HFFc6 (cell line): ENCODE data around the gene ARHGAP10. TPM values are rescaled to one million over a fixed set of nuclear protein-coding genes. Genes with fewer than 3 reads are reported as not detected.

ENCODE experiments used
- DNase-seq: peaks from one replicate; pipeline ENCODE4 v3.0.0-alpha.2; 2018
- H3K27ac Mint-ChIP-seq: 2 replicates; pipeline ENCODE4 v1.8.0; 2020; ENCODE audit warnings: mild to moderate bottlenecking, mixed read lengths
- H3K27me3 Mint-ChIP-seq: 2 replicates; pipeline ENCODE4 v1.8.0; 2021; ENCODE audit warnings: mild to moderate bottlenecking, moderate library complexity, mixed read lengths; ENCODE audit not compliant: insufficient read depth
- H3K36me3 Mint-ChIP-seq: 2 replicates; pipeline ENCODE4 v1.8.0; 2021; ENCODE audit warnings: low read depth, mixed read lengths
- H3K4me1 Mint-ChIP-seq: 2 replicates; pipeline ENCODE4 v1.8.0; 2020; ENCODE audit warnings: low read depth, mixed read lengths
- H3K4me3 Mint-ChIP-seq: 2 replicates; pipeline ENCODE4 v1.8.0; 2020; ENCODE audit warnings: mild to moderate bottlenecking, moderate library complexity, mixed read lengths
- H3K9me3 Mint-ChIP-seq: 2 replicates; pipeline ENCODE4 v1.8.0; 2020; ENCODE audit warnings: mild to moderate bottlenecking, mixed read lengths
- CTCF ChIP-seq: fragments of 200-600 bp; sonication (generic); IDR thresholded peaks from 2 replicates; pipeline ENCODE4 v1.5.0; 2021; ENCODE audit warnings: antibody characterized with exemption, mild to moderate bottlenecking
- total RNA-seq, 6 experiments: library from RNA; stranded (reverse); fragmentation: NEBNext Ultra II Directional; extraction: Animal tissue kit (Norgen Biotek cat#: 25700); gene quantifications; 2 replicates in 1 of 6; 3 replicates in 5 of 6; pipeline ENCODE4 v1.2.3, GENCODE V29; 2021

ARHGAP10 gene
- total RNA-seq, 6 experiments from 2014 or later = 31.1 to 37.1 (median 32.3) TPM

GRCh38 chr4:148059617-148060180 lies 327.8 kb downstream of the ARHGAP10 start:
- no peak for DNase-seq
- TF ChIP-seq CTCF = no peak
- peaks cover 6% of the 10 kb centered on the region; the same call in 1 of the 2 replicates for H3K36me3 Mint-ChIP-seq
- H3K4me1 Mint-ChIP-seq = peaks cover 19% of the 10 kb centered on the region
- H3K27ac Mint-ChIP-seq = no peak overlapping the region
- H3K9me3 Mint-ChIP-seq = no peaks in the 10 kb centered on the region
- H3K4me3 Mint-ChIP-seq = no peak overlapping the region
- no peaks in the 10 kb centered on the region; the same call in 1 of the 2 replicates for H3K27me3 Mint-ChIP-seq

- no peaks in the 10 kb centered on the region for H3K9me3 Mint-ChIP-seq
- no peak overlapping the region for H3K27ac Mint-ChIP-seq
- H3K4me3 Mint-ChIP-seq = no peak overlapping the region
- no peak for DNase-seq
- no peaks in the 10 kb centered on the region; the same call in 1 of the 2 replicates for H3K27me3 Mint-ChIP-seq
- peaks cover 14% of the 10 kb centered on the region for H3K36me3 Mint-ChIP-seq
- H3K4me1 Mint-ChIP-seq = peaks cover 27% of the 10 kb centered on the region
- TF ChIP-seq CTCF = no peak
Observed at GRCh38 chr4:148060264-148061140, 328.6 kb downstream of the ARHGAP10 start.

GRCh38 chr4:148061141-148061481 lies 329.2 kb downstream of the ARHGAP10 start:
- Mint-ChIP-seq H3K4me3 (no peak overlapping the region), H3K9me3 (no peaks in the 10 kb centered on the region), H3K36me3 (peaks cover 17% of the 10 kb centered on the region), H3K27me3 (peaks cover 2% of the 10 kb centered on the region; the same call in 1 of the 2 replicates), H3K4me1 (peaks cover 27% of the 10 kb centered on the region), H3K27ac (no peak overlapping the region)
- TF ChIP-seq CTCF = no peak
- DNase-seq = no peak

- TF ChIP-seq CTCF = no peak
- H3K27ac Mint-ChIP-seq = no peak overlapping the region
- peaks cover 17% of the 10 kb centered on the region for H3K36me3 Mint-ChIP-seq
- H3K4me1 Mint-ChIP-seq = peaks cover 21% of the 10 kb centered on the region
- no peaks in the 10 kb centered on the region for H3K9me3 Mint-ChIP-seq
- H3K27me3 Mint-ChIP-seq = peaks cover 2% of the 10 kb centered on the region; the same call in 1 of the 2 replicates
- H3K4me3 Mint-ChIP-seq = no peak overlapping the region
- DNase-seq = no peak
Observed at GRCh38 chr4:148061795-148062194, 329.9 kb downstream of the ARHGAP10 start.

- Mint-ChIP-seq H3K36me3 (peaks cover 17% of the 10 kb centered on the region), H3K4me3 (no peak overlapping the region), H3K9me3 (no peaks in the 10 kb centered on the region), H3K27ac (no peak overlapping the region), H3K27me3 (peaks cover 2% of the 10 kb centered on the region; the same call in 1 of the 2 replicates), H3K4me1 (peaks cover 17% of the 10 kb centered on the region)
- no peak for TF ChIP-seq CTCF
- no peak for DNase-seq
Observed at GRCh38 chr4:148062301-148062950, 330.5 kb downstream of the ARHGAP10 start.
